T-helper 2 cell treated with Interferon-gamma antibody and Interleukin-4, amounts not matched to agents 5 μg/mL and 100 μg/mL, for 36 hours (primary cell): ENCODE results near the gene MYT1.

Source experiments
- DNase-seq: peaks from one replicate; pipeline ENCODE4 v3.0.0; 2021; ENCODE audit warnings: low spot score
- H3K27ac Mint-ChIP-seq: one replicate; pipeline ENCODE4 v1.8.0; 2021; ENCODE audit warnings: mild to moderate bottlenecking, mixed read lengths
- H3K27me3 Mint-ChIP-seq: one replicate; pipeline ENCODE4 v1.8.0; 2021; ENCODE audit warnings: low read depth, mixed read lengths
- H3K36me3 Mint-ChIP-seq: one replicate; pipeline ENCODE4 v1.8.0; 2021; ENCODE audit warnings: low read depth, mixed read lengths
- H3K4me1 Mint-ChIP-seq: one replicate; pipeline ENCODE4 v1.8.0; 2021; ENCODE audit warnings: low read depth, mixed read lengths
- H3K4me3 Mint-ChIP-seq: one replicate; pipeline ENCODE4 v1.8.0; 2022; ENCODE audit warnings: mild to moderate bottlenecking, moderate library complexity, mixed read lengths
- H3K9me3 Mint-ChIP-seq: one replicate; pipeline ENCODE4 v1.8.0; 2021; ENCODE audit warnings: mixed read lengths

MYT1 gene

GRCh38 chr20:64244281-64244805 lies 80.1 kb downstream of the MYT1 start:
- Mint-ChIP-seq H3K27me3 (peaks cover 13% of the 10 kb centered on the region), H3K27ac (no peak overlapping the region), H3K4me1 (no peaks in the 10 kb centered on the region), H3K36me3 (no peaks in the 10 kb centered on the region), H3K9me3 (no peaks in the 10 kb centered on the region), H3K4me3 (no peak overlapping the region)
- DNase-seq, result no peak

DNA sequence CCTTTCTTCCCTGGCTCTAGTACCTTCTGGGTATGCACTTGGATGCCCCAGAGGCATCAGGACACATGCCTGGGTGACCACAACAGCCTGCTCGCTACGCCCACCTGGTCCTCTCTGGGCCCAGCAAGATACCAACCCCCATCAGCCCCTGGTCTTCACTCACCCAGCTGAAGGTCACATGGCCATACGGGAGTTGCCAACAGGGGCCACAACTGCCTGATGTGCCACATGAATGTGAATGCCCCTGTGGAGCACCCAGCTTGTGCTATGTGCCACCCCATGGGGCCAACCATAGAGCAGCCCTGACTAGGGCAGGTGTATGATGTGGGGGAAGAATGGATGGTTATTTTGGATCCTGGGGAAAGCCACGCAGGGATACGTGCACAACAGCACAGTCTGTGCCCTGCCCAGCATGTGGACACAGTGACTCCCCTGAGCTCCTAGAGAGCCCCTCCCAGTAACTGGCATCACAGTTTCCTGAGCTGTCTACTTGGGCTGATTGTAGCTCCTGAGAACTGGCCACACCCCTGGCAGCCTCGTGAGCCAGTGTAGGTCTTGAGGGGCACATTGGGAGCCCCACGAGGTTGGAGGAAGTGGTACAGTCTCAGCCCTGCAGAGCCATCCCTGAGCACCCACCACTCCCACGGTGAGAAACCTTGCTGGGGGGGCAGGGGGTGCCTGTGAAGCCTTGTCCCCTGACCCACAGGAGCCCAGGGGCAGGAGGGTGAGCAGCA lies 80.8 kb downstream of the MYT1 start:
- H3K4me1 Mint-ChIP-seq, result no peaks in the 10 kb centered on the region
- H3K27ac Mint-ChIP-seq, result no peak overlapping the region
- H3K36me3 Mint-ChIP-seq, result no peaks in the 10 kb centered on the region
- H3K4me3 Mint-ChIP-seq, result no peak overlapping the region
- DNase-seq, result no peak
- H3K9me3 Mint-ChIP-seq, result no peaks in the 10 kb centered on the region
- peaks cover 19% of the 10 kb centered on the region for H3K27me3 Mint-ChIP-seq

DNA sequence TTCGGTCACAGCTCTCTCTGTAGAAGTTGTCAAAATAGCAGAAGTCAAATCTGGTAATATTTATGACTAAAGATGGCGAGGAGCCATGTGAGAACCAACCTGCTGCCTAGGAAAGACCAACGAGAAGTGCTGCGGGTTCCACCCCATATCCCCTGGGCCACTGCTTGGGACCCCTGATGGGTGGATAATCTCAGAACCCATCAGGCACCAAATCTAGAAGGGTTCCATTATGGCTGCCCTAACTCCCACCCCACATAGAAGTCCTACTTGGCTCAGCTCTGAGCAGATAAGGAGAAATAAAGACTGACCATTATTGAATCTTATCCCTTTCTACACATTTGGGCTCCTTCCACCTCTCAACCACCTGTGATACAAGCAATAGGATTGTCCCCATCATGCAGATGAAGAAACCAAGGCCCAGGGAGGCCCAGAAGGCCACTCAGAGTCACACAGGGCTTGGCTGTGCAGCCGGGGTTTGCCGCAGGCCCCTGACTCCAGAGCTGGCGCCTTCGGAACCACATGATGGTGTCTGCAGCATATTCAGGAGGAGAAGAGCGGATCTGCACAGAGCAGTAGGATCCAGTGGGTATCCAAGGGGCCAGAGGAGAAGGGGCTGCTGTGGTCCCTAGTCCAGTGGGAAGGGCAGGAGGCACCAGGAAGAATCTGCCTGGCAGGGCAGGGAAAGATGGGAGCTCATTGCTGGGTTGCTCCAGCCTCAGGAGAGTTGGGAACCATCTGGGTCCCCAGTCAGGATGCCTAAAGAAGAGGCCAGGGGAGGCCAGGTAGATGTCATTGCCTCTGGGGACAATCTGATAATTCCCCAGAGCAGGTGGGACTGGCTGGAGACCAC lies 81.7 kb downstream of the MYT1 start:
- Mint-ChIP-seq H3K36me3 (no peaks in the 10 kb centered on the region), H3K4me3 (no peak overlapping the region), H3K27me3 (peaks cover 27% of the 10 kb centered on the region), H3K9me3 (no peaks in the 10 kb centered on the region), H3K27ac (no peak overlapping the region), H3K4me1 (no peaks in the 10 kb centered on the region)
- DNase-seq, result no peak

GRCh38 chr20:64246616-64247306 lies 82.5 kb downstream of the MYT1 start:
- Mint-ChIP-seq H3K36me3 (no peaks in the 10 kb centered on the region), H3K4me3 (no peak overlapping the region), H3K4me1 (no peaks in the 10 kb centered on the region), H3K27me3 (peaks cover 30% of the 10 kb centered on the region), H3K27ac (no peak overlapping the region), H3K9me3 (no peaks in the 10 kb centered on the region)
- no peak for DNase-seq

- no peak overlapping the region for H3K4me3 Mint-ChIP-seq
- no peaks in the 10 kb centered on the region for H3K4me1 Mint-ChIP-seq
- DNase-seq, result no peak
- H3K27ac Mint-ChIP-seq, result no peak overlapping the region
- no peaks in the 10 kb centered on the region for H3K36me3 Mint-ChIP-seq
- H3K9me3 Mint-ChIP-seq, result no peaks in the 10 kb centered on the region
- peaks cover 31% of the 10 kb centered on the region for H3K27me3 Mint-ChIP-seq
These were observed 83.0 kb downstream of the MYT1 start for GRCh38 chr20:64247307-64247618.

DNA sequence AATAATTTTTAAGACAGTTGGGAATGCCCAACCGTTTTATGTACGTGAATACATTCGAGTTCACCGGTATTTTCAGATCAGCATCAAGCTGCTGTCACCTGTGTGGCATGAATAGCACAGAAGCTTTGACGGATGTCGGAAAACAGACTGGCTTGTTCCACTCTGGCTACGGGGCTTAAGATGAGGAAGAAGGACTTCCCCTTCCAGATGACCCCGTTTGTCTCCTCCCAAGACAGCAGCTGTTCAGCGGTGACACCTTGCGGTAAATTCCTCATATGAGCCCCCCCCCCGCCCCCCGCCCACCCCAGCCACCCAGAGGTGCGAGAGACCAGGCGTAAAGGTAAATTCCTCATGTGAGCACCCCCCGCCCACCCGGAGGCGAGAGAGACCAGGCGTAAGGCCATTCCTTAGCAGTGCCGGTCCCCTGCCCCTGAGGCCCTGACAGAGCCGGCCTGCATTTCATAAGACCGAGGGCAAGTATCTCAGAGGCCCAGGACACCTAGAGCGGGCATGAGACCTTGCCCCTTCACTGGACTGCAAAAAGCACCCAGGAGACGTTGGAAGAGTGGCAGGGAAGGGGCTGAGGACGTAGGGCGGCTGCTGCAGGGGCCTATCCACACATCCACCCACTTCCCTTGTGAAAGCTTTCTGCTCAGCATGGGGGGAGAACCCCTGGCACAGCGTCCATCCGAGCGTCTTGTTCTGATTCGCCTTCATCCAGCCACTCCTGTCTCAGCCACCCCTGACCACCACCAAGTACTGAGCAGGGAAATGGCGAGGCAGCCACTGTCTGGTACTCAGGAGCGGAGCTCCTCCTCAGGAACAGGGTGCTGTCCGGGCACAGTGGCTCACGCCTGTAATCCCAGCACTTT lies 84.0 kb downstream of the MYT1 start:
- Mint-ChIP-seq H3K36me3 (no peaks in the 10 kb centered on the region), H3K9me3 (no peaks in the 10 kb centered on the region), H3K4me1 (no peaks in the 10 kb centered on the region), H3K27ac (no peak overlapping the region), H3K4me3 (no peak overlapping the region), H3K27me3 (peaks cover 33% of the 10 kb centered on the region)
- DNase-seq, result no peak

DNA sequence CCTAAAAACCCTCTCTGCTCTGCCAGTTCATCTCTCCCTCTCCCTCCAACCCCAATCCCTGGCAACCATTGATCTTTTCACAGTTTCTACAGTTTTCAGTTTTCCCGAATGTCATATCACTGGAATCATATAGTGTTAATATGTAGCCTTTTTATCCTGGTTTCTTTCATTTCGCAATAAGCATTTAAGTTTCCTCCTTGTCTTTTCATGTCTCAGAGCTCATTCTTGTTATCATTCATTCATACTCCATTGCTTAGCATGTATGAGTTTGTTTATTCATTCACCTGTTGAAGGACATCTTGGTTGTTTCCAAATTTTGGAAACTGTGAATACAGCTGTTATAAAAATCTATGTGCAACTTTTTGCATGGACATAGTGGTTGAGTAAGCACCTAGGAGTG lies 85.8 kb downstream of the MYT1 start:
- H3K9me3 Mint-ChIP-seq, result no peaks in the 10 kb centered on the region
- H3K27ac Mint-ChIP-seq, result no peak overlapping the region
- H3K36me3 Mint-ChIP-seq, result no peaks in the 10 kb centered on the region
- H3K27me3 Mint-ChIP-seq, result peaks cover 28% of the 10 kb centered on the region
- no peak overlapping the region for H3K4me3 Mint-ChIP-seq
- DNase-seq, result no peak
- H3K4me1 Mint-ChIP-seq, result peaks cover 5% of the 10 kb centered on the region

DNA sequence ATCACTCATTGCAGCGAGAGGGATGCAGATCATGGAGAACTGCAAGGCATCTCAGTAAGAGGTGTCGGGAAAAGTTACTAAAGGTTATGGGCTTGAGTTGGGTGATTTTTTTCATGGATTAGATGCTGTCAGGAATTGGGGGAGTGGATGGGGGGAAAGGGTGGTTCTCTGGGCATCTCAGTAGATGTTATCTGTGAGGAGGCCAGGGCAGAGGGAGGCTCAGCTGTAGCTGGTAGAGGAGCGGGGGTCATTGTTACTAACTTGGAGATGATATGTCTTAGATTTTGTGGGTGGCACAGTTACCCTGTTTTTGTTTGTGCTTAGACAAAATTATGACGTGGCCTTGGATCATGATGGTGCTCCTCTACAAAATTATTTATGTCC lies 88.7 kb downstream of the MYT1 start:
- H3K4me1 Mint-ChIP-seq, result peaks cover 21% of the 10 kb centered on the region
- no peaks in the 10 kb centered on the region for H3K9me3 Mint-ChIP-seq
- H3K4me3 Mint-ChIP-seq, result no peak overlapping the region
- H3K27me3 Mint-ChIP-seq, result peaks cover 23% of the 10 kb centered on the region
- no peaks in the 10 kb centered on the region for H3K36me3 Mint-ChIP-seq
- H3K27ac Mint-ChIP-seq, result no peak overlapping the region
- DNase-seq, result no peak

DNA sequence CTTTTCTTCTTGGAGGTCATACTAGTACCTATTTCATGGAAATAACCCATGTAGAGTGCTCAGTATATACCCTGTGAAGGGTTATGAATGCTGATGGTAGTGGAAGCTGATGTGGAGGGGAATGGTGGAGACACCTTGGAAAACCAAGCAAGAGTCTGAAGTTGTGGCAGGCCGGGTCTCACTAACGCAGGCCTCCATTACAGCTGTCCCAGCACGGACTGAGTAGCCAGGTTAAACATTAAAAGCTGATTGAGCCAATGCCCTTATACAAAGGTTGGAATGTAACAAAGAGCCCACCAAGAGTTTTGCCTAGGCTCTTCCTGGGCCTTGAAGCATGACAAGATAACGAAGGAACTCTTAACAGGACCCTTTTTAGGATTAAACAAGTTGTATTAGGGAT lies 89.2 kb downstream of the MYT1 start:
- Mint-ChIP-seq H3K4me1 (peaks cover 21% of the 10 kb centered on the region), H3K36me3 (no peaks in the 10 kb centered on the region), H3K4me3 (no peak overlapping the region), H3K27ac (no peak overlapping the region), H3K9me3 (no peaks in the 10 kb centered on the region), H3K27me3 (peaks cover 23% of the 10 kb centered on the region)
- DNase-seq, result no peak

DNA sequence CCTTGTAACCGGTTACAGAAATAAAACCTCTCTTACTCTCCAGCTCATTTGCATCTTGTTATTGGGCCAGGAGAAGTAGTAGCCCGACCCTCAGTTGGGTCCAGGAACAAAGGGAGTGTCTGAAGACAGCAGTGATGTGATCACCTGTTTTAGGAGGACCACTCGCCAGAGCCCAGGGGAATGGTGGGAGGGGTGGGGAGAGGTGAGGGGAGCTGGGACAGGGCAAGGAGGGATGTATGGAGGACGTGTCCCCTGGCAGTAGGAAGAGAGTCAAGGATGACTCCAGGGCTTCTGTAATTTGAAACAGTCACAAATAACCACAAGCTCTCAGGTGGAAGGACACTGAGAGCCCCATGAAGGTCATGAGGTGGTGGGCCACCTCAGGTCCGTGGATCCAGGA lies 89.9 kb downstream of the MYT1 start:
- Mint-ChIP-seq H3K27ac (peak overlapping the region; percentile 76), H3K4me3 (peak overlapping the region; percentile 76), H3K36me3 (peaks cover 2% of the 10 kb centered on the region), H3K4me1 (peaks cover 27% of the 10 kb centered on the region), H3K9me3 (no peaks in the 10 kb centered on the region), H3K27me3 (peaks cover 22% of the 10 kb centered on the region)
- DNase-seq, result no peak

- no peak for DNase-seq
- Mint-ChIP-seq H3K27ac (peak overlapping the region; percentile 76), H3K36me3 (peaks cover 2% of the 10 kb centered on the region), H3K4me3 (peak overlapping the region; percentile 76), H3K4me1 (peaks cover 27% of the 10 kb centered on the region), H3K27me3 (peaks cover 17% of the 10 kb centered on the region), H3K9me3 (no peaks in the 10 kb centered on the region)
These were observed 90.5 kb downstream of the MYT1 start for GRCh38 chr20:64254571-64255360.

DNA sequence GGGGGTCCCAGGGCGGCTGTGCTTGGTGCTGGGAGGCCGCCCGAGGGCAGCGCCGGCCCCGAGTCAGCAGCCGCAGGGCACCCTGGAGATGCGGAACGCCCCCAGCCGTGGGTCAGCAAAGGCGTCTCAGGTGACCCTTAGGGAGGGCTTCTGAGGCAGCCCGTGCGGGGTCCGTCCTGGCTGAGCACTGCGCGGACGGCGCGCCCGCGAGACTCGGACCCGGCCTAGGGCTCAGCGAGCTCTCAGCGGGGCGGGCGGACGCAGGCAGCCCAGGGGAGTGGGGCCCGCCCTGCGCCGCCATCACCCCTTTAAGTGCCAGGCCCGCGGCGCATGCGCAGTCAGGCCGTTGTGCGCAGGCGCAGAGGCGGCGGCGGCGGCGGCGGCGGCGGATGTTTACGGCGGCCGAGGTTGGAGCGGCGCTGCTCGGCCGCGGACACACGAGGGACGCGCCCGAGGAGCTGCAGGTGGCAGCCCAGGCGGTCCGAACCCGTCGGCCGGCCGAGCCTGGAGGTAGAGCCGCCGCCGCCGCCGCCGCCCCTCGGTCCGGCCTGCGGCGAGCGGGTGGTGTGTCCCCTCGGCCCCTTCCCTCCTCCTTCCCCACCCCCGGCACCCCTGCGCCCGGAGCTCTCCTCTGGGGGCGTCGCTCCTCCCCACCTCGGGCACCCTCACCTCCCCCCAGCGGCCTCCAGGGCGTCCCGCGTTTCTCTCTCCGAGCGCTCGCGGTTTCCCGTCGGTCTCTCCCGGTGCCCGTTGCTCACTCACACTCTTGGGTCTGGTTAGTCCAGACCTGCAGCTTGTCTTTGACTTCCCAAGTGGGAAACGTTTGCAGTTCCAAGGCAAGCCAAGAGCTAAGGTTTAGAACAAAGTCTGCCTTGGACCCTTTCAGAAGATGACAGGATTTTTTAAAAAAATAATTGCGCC lies 91.4 kb downstream of the MYT1 start, which contains the start of gene PCMTD2:
TSS of gene PCMTD2 (plus strand) at position 388 of the 921 bp plus-strand sequence. CDS start 4,218 bp downstream, outside the sequence.
- no peaks in the 10 kb centered on the region for H3K9me3 Mint-ChIP-seq
- DNase-seq, result peak; percentile 88
- H3K36me3 Mint-ChIP-seq, result peaks cover 6% of the 10 kb centered on the region
- peak within 1 kb of the TSS; percentile 90 for H3K4me3 Mint-ChIP-seq
- peaks cover 33% of the 10 kb centered on the region for H3K4me1 Mint-ChIP-seq
- H3K27ac Mint-ChIP-seq, result peak within 1 kb of the TSS; percentile 94
- H3K27me3 Mint-ChIP-seq, result peaks cover 10% of the 10 kb centered on the region
